Measurements from ENCODE around the gene COMT.

Gene COMT

GRCh38 chr22:19996694-19997384 lies 55.3 kb downstream of the COMT start:
- H3K27ac ChIP-seq = no peak overlapping the region
- no peak for TF ChIP-seq CTCF (conservative IDR thresholded peaks at IDR 0.05)

GRCh38 chr22:19997561-19998231 lies 56.1 kb downstream of the COMT start:
- TF ChIP-seq CTCF (conservative IDR thresholded peaks at IDR 0.05) = no peak
- H3K27ac ChIP-seq = no peak overlapping the region

GRCh38 chr22:19998232-19998951 lies 56.8 kb downstream of the COMT start:
- no peak for TF ChIP-seq CTCF (conservative IDR thresholded peaks at IDR 0.05)

GRCh38 chr22:19998991-19999820 lies 57.6 kb downstream of the COMT start:
- peak overlapping the region; percentile 91; the same call in 1 of the 2 replicates for H3K27ac ChIP-seq
- no peak for TF ChIP-seq CTCF (conservative IDR thresholded peaks at IDR 0.05)

More at GRCh38 chr22:19998232-19998951, 56.8 kb downstream of the COMT start:
- H3K27ac ChIP-seq = no peak overlapping the region; the same call in 1 of the 2 replicates

- TF ChIP-seq CTCF (conservative IDR thresholded peaks at IDR 0.05) = no peak
These were observed 58.9 kb downstream of the COMT start for GRCh38 chr22:20000246-20001081.

GRCh38 chr22:20001082-20001638 lies 59.6 kb downstream of the COMT start:
- peak overlapping the region; percentile 91 for H3K27ac ChIP-seq
- TF ChIP-seq CTCF (conservative IDR thresholded peaks at IDR 0.05) = no peak

More at GRCh38 chr22:20000246-20001081, 58.9 kb downstream of the COMT start:
- peak overlapping the region; percentile 91 for H3K27ac ChIP-seq
